Activated CD4-positive, alpha-beta T cell treated with anti-CD3 and anti-CD28 coated beads, Interleukin-2, amount 50 U/mL, for 48 hours (primary cell): ENCODE measurements around the gene WFDC6.
"Not testable (repeated sequence)": the region's sequence is repeated elsewhere in the genome, so short reads cannot be mapped to it uniquely, and the experiment has no call there.

Experiments used
- DNase-seq, 2 experiments: peaks; one replicate each; pipeline ENCODE4 v3.0.0-alpha.2; 2020

WFDC6 gene

GRCh38 chr20:45539382-45539781 lies at the start of gene WFDC6:
TSS of gene WFDC6 (minus strand) at chr20:45539482. CDS start at chr20:45539407, 75 bp downstream.
- DNase-seq, result no peak

- DNase-seq, result no peak
Observed at GRCh38 chr20:45588800-45589199, 49.5 kb upstream of the WFDC6 start.

- not testable (repeated sequence) for DNase-seq
Observed at GRCh38 chr20:45585986-45586385, 46.7 kb upstream of the WFDC6 start.

- not testable (repeated sequence) for DNase-seq
Observed at GRCh38 chr20:45584294-45584693, 45.0 kb upstream of the WFDC6 start.

GRCh38 chr20:45583502-45583901 lies 44.2 kb upstream of the WFDC6 start:
- DNase-seq, result no peak

GRCh38 chr20:45581702-45582101 lies 42.4 kb upstream of the WFDC6 start:
- DNase-seq, result no peak

GRCh38 chr20:45579184-45579583 lies 39.9 kb upstream of the WFDC6 start, which contains the start of gene WFDC8:
TSS of gene WFDC8 (minus strand) at chr20:45579284. CDS start at chr20:45579247, 37 bp downstream.
- DNase-seq, result no peak

- DNase-seq, result no peak
Observed at GRCh38 chr20:45578231-45578630, 38.9 kb upstream of the WFDC6 start.

- no peak for DNase-seq
Observed at GRCh38 chr20:45576995-45577394, 37.7 kb upstream of the WFDC6 start.

- no peak for DNase-seq
Observed at GRCh38 chr20:45575931-45576330, 36.6 kb upstream of the WFDC6 start.

- DNase-seq, result not testable (repeated sequence)
Observed at GRCh38 chr20:45569650-45570049, 30.4 kb upstream of the WFDC6 start.

GRCh38 chr20:45564760-45565276 lies 25.5 kb upstream of the WFDC6 start:
- no peak for DNase-seq

GRCh38 chr20:45555198-45555597 lies 15.9 kb upstream of the WFDC6 start:
- no peak for DNase-seq

GRCh38 chr20:45552456-45552855 lies 13.2 kb upstream of the WFDC6 start:
- no peak for DNase-seq

- DNase-seq, result no peak
Observed at GRCh38 chr20:45550765-45551164, 11.5 kb upstream of the WFDC6 start.

- DNase-seq, result no peak
Observed at GRCh38 chr20:45548410-45548809, 9.1 kb upstream of the WFDC6 start.

- no peak for DNase-seq
Observed at GRCh38 chr20:45547206-45547770, 8.0 kb upstream of the WFDC6 start, which contains the start of gene EPPIN. TSS of gene EPPIN (minus strand) at chr20:45547401. CDS start at chr20:45547357, 44 bp downstream.

- DNase-seq, result no peak
Observed at GRCh38 chr20:45545754-45546453, 6.6 kb upstream of the WFDC6 start.

GRCh38 chr20:45545351-45545750 lies 6.1 kb upstream of the WFDC6 start:
- DNase-seq, result no peak

GRCh38 chr20:45538209-45538799 lies 978 bp downstream of the WFDC6 start:
- no peak for DNase-seq

- DNase-seq, result no peak
Observed at GRCh38 chr20:45527294-45527693, 12.0 kb downstream of the WFDC6 start.

- DNase-seq, result no peak
Observed at GRCh38 chr20:45523821-45524220, 15.5 kb downstream of the WFDC6 start.

GRCh38 chr20:45518282-45518681 lies 21.0 kb downstream of the WFDC6 start:
- DNase-seq, result no peak
